GM19397 (cell line): ENCODE data around the gene OR11H12.
"Not testable (repeated sequence)": the region's sequence is repeated elsewhere in the genome, so short reads cannot be mapped to it uniquely, and the experiment has no call there.

Experiments used
- ATAC-seq: cut with Tn5 transposase; IDR thresholded peaks from one replicate; pipeline ENCODE4 v1.9.1; 2021; ENCODE audit warnings: mild to moderate bottlenecking, moderate library complexity; ENCODE audit not compliant: unreplicated experiment

OR11H12 gene

GRCh38 chr14:18600817-18601216 is at the start of gene OR11H12:
Gene OR11H12 (plus strand): TSS chr14:18601117. CDS start chr14:18601117, 0 bp downstream.
- ATAC-seq, result not testable (repeated sequence)

DNA sequence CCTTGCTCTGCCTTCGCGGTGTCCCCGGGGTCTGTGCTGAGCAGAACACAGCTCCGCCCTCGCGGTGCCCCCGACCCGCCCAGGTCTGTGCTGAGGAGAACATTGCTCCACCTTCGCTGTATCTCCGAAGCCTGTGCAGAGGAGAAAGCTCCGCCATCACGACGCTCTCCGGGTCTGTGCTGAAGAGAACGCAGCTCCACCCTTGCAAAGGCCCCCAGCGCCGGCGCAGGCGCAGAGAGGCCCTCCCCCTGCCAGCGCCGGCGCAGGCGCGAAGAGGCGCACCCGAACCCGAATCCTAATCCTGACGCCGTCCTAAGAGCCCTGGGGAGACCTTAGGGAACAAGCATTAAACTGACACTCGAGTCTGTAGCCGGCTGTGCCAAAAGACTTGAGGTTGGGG is 18.0 kb upstream of the OR11H12 start:
- ATAC-seq, result not testable (repeated sequence)

- not testable (repeated sequence) for ATAC-seq
These were observed 25.8 kb downstream of the OR11H12 start for GRCh38 chr14:18626610-18627213.

- not testable (repeated sequence) for ATAC-seq
These were observed 35.1 kb downstream of the OR11H12 start for GRCh38 chr14:18636066-18636465.

- ATAC-seq, result not testable (repeated sequence)
These were observed 37.1 kb downstream of the OR11H12 start for GRCh38 chr14:18638032-18638431.

- not testable (repeated sequence) for ATAC-seq
These were observed 37.9 kb downstream of the OR11H12 start for GRCh38 chr14:18638785-18639184.

DNA sequence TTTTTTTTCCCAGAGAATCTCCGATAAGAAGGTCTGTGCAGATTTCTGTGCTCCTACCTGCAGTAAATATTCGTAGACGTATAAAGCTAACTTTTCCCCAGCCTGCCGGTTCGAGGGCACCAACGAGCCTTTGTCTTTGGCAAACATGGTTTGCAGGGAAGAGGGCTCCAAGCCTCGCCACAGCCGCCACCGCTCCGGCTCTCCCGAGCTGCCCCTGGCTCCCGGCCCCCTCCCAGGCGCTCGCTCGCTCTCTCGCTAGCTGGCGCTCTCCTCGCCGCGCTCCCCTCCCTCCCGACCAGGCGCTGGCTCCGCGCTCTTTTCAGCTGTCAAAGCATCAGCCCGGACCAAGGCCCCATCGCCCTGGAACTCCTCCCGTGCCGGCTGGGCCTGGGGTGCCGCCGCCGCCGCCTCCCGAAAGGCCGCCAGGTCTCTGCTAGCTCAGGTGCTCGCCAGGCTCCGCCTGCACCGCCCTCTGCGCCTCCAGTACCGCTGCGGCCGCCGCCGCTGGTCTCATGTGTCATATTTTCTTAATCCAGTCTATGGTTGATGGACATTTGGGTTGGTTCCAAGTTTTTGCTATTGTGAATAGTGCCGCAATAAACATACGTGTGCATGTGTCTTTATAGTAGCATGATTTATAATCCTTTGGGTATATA is 45.3 kb downstream of the OR11H12 start:
- ATAC-seq, result not testable (repeated sequence)
